LNCaP clone FGC (cell line): ENCODE results near the gene CYCS.

Experiments used
- DNase-seq: peaks from one replicate; pipeline ENCODE4 v3.0.0-alpha.2; 2011; ENCODE audit warnings: low read depth
- H3K4me3 ChIP-seq: 2 replicates; pipeline ENCODE4 v1.5.1; 2011; ENCODE audit warnings: mild to moderate bottlenecking, low read depth, low read length, control low read depth
- CTCF ChIP-seq: IDR thresholded peaks from 2 replicates; pipeline ENCODE4 v1.5.1; 2012; ENCODE audit warnings: mild to moderate bottlenecking; ENCODE audit not compliant: control insufficient read depth, insufficient read depth; ENCODE audit errors: extremely low read depth

The CYCS gene

DNA sequence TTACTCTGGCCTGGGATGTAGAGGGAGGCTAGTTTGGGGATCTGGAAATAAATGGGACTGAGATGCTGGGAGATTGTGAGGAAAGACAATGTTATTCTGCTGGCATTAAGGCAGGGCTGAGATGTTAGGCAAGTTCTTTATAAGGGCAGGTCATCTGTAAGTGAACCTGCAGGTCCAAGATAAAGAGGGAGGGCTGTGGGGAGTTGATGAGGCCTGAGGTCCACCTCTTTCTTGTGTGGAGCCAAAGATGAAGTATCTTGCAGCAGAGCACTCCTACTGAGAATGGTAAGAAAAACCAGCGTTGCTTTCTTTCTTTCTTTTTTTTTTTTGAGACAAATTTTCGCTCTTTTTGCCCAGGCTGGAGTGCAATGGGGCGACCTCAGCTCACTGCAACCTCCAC, 19.1 kb downstream of the CYCS start:
- no peak overlapping the region for H3K4me3 ChIP-seq
- TF ChIP-seq CTCF: no peak
- no peak for DNase-seq

- no peak for TF ChIP-seq CTCF
- no peak for DNase-seq
- H3K4me3 ChIP-seq: no peak overlapping the region
Observed at GRCh38 chr7:25103773-25104172, 21.3 kb downstream of the CYCS start.

DNA sequence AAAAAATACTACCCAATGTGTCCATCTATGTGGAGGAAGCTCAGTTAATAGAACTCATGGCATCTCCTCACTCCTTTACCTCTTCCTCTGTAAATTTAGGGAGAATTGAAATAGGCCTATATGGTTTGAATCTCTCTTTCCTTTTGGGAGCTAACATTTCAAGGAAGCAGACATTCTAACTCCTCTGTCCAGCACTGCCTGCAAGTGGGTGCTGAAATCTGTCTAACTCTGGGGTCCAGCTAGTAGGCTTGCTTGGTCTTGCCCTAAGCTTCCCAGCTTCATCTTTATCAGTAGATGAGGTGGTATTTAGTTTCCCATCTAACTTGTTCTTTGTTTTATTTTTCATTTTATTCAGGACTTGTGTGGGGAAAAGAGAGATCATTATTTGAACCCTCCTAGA, 23.2 kb downstream of the CYCS start:
- H3K4me3 ChIP-seq: no peak overlapping the region
- TF ChIP-seq CTCF: no peak

DNA sequence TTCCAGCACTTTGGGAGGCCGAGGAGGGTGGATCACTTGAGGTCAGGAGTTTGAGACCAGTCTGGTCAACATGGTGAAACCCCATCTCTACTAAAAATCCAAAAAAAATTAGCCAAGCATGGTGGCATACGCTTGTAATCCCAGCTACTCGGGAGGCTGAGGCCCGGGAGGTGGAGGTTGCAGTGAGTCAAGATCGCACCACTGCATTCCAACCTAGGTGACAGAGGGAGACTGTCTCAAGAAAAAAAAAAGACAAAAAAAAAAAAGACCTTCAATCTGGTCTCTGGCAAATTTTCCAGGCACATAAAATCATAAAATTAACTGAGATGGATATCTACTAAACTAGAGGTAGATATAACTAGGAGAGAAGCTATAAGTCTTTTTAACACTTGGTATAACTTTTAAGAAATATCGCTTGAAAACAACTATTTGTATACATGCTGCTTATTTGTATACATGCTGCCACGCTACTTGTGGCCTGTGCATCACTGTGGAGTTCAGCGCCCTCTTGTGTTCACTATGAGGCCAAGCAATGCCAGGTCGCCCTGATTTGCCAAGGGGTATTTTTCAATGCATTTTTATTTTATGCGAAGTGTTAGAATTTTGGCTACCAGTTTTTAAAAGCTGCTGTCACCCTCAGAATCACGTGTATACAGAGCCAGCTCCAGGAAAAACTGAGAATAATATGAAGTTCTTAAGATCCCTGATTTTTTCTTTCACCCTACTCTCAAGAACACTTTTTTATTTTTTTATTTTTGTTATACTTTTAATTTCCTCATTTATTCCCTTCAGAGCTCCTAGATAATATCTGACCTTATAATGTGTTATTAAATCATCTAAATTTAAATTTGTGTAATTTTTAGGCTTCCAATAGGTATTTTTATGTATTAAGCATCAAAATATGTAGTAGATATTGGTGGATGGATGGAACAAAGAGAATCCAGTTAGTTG, 26.7 kb downstream of the CYCS start:
- no peak overlapping the region for H3K4me3 ChIP-seq
- no peak for DNase-seq
- TF ChIP-seq CTCF: peak; percentile 97

More for the DNA sequence above, 23.2 kb downstream of the CYCS start:
- DNase-seq: no peak

GRCh38 chr7:25095516-25096345, 29.3 kb downstream of the CYCS start:
- no peak overlapping the region for H3K4me3 ChIP-seq
- no peak for DNase-seq
- no peak for TF ChIP-seq CTCF

GRCh38 chr7:25093268-25093826, 31.7 kb downstream of the CYCS start:
- no peak overlapping the region for H3K4me3 ChIP-seq
- peak; percentile 69 for TF ChIP-seq CTCF
- no peak for DNase-seq
